Diencephalon (tissue), 1 donor: ENCODE data around the gene MT2A. TPM values are rescaled to one million over a fixed set of nuclear protein-coding genes. Genes with fewer than 3 reads are reported as not detected.

Experiments used
- total RNA-seq: library from RNA; depleted of rRNA; stranded (reverse); fragments of >200 nt; gene quantifications from one replicate; pipeline ENCODE4 v1.2.3, GENCODE V29; 2014

The MT2A gene
- 5.1 TPM for total RNA-seq

GRCh38 chr16:56608043-56608875 is at the start of gene MT2A:
TSS of gene MT2A (plus strand) at chr16:56608584. CDS start at chr16:56608656, 72 bp downstream.

DNA sequence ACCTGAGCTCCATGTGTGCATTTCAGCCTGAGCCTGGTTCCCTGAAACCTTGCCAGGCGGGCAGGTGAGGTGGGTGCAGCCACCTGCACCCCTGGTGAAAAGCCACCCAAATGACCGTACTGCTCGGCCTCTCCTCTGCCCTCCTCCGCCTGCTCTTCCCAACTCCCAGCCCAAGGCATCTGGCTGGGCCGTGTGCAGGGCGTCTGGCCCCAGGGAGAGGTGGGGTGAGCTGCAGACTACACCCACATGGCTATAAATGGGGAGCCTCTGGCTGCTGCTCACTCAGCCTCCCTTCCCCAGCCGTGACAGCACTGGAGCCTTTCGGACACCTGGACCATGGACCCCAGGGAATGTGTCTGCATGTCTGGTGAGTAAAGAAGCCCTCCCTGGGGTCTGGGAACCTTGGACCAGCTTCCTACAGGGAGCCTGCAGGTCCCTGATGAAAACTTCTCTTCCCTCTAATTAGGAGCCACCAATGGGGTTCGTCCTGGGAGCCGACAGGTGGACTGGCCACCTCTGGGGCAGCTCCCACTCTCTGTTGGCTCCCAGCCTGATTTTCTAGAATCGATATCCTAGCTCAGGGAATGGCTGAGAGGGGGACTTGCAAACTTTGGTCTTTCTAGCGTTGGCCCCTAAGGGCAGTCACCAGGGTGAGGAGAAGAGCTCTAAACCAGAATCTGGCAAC is 43.4 kb upstream of the MT2A start, which contains the start of gene MT4:
TSS of gene MT4 (plus strand) at position 281 of the 685 bp plus-strand sequence. CDS start at position 337, 56 bp downstream.

DNA sequence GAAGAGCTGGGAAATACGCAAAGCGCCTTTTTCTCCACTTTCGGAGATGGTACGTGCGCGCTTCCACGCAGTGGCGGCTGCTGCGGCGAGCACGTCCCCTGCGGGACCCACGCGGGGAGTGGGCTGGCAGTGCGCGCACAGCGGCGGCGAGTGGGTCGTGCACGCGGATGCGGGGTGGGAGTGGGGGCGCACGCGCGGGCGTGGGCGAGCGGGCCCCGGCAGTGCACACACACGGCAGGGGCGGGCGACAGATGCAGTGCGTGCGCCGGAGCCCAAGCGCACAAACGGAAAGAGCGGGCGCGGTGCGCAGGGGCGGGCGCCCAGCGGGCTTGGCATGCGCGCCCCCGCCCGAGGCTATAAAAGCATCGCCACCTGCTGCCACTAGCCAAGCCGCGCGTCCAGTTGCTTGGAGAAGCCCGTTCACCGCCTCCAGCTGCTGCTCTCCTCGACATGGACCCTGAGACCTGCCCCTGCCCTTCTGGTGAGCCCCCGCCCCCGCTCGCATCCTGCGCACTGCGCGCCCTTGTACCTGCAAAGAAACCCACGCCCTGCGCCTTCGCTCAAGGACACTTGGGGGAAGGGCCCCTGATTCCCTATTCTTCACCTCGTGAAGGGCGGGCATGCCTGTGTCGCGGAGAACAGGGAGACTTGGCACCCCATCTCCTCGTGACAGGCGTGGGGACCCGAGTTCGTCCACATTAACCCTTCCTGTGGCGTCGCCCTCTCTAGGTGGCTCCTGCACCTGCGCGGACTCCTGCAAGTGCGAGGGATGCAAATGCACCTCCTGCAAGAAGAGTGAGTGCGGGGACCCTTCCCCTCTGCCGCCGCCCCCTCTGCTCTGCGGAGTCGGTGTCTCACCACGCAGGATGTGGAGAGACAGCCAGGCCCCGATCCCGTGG is 19.0 kb upstream of the MT2A start, which contains the start of gene MT3:
TSS of gene MT3 (plus strand) at position 388 of the 899 bp plus-strand sequence. CDS start at position 451, 63 bp downstream.

GRCh38 chr16:56625140-56625942 is 17.0 kb downstream of the MT2A start, which contains the start of gene MT1E:
TSS of gene MT1E (plus strand) at chr16:56625781. CDS start at chr16:56625852, 71 bp downstream.

DNA sequence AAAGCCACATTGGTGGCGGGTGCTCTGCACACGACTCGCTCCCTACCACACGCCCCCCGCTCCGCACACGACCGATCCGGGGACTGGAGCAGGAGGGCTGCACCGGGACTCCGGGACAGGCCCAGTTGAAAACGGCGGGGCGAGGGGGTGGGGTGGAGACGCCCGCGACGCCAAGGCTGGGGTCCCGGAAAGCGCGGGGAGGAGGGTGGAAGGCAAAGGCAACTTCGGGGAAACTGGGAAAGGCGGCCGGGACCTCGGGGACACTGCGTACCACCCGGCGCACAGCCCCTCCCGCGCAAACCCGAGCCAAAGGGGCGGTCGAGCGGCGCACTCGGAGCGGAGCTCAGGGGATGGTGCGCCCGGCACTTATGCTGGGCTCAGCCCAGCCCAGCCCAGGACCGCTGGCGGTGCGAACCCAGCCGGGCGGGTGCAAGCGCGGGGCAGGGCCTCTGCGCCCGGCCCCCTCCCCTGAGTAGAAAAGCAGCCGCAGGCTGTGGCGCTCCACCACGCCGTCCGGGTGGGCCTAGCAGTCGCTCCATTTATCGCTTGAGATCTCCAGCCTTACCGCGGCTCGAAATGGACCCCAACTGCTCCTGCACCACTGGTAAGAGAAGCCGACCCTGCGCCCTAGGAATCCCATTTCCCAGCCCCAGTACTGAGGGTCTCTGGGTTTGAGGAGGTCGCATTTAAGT is 23.9 kb downstream of the MT2A start, which contains the start of gene MT1M:
TSS of gene MT1M (plus strand) at position 504 of the 692 bp plus-strand sequence. CDS start at position 577, 73 bp downstream.

GRCh38 chr16:56637814-56638750 is 29.7 kb downstream of the MT2A start, which contains the start of gene MT1A:
TSS of gene MT1A (plus strand) at chr16:56638666. CDS start at chr16:56638739, 73 bp downstream.

GRCh38 chr16:56651586-56651985 is 43.2 kb downstream of the MT2A start, which contains the start of gene MT1B:
TSS of gene MT1B (plus strand) at chr16:56651886. CDS start at chr16:56651954, 68 bp downstream.

GRCh38 chr16:56657555-56658326 is 49.4 kb downstream of the MT2A start, which contains the start of gene MT1F:
TSS of gene MT1F (plus strand) at chr16:56657959. CDS start at chr16:56658059, 100 bp downstream.

Other genes with a start within 250 kb of the MT2A start
- 244 TPM for gene AMFR, start 183.0 kb upstream of the MT2A start, total RNA-seq
- gene NUDT21, start 157.3 kb upstream of the MT2A start, total RNA-seq, result 225 TPM
- 25.4 TPM for gene OGFOD1, start 157.0 kb upstream of the MT2A start, total RNA-seq
- 126 TPM for gene BBS2, start 88.6 kb upstream of the MT2A start, total RNA-seq
- not detected for gene MT4, start 43.5 kb upstream of the MT2A start, total RNA-seq
- gene MT3, start 19.1 kb upstream of the MT2A start, total RNA-seq, result 51.7 TPM
- gene MT1E, start 17.2 kb downstream of the MT2A start, total RNA-seq, result 9.9 TPM
- gene MT1M, start 24.1 kb downstream of the MT2A start, total RNA-seq, result 1.4 TPM
- not detected for gene MT1A, start 30.1 kb downstream of the MT2A start, total RNA-seq
- not detected for gene MT1B, start 43.3 kb downstream of the MT2A start, total RNA-seq
- 1.8 TPM for gene MT1F, start 49.4 kb downstream of the MT2A start, total RNA-seq
- not detected for gene MT1G, start 59.5 kb downstream of the MT2A start, total RNA-seq
- not detected for gene MT1H, start 61.2 kb downstream of the MT2A start, total RNA-seq
- gene MT1X, start 73.9 kb downstream of the MT2A start, total RNA-seq, result 14.3 TPM
- gene NUP93, start 121.5 kb downstream of the MT2A start, total RNA-seq, result 140 TPM